Neuron (in vitro differentiated cells): ENCODE measurements around the gene DNTT.

Experiments
- H2AFZ ChIP-seq: one replicate; pipeline ENCODE4 v1.6.1; 2013; ENCODE audit warnings: low read depth, mild to moderate bottlenecking, inconsistent platforms, low read length, moderate library complexity
- H3K27me3 ChIP-seq: one replicate; pipeline ENCODE4 v1.6.1; 2013; ENCODE audit warnings: low read length; ENCODE audit not compliant: insufficient read depth
- H3K36me3 ChIP-seq: one replicate; pipeline ENCODE4 v1.6.1; 2013; ENCODE audit warnings: low read length; ENCODE audit not compliant: insufficient read depth
- H3K4me1 ChIP-seq: one replicate; pipeline ENCODE4 v1.6.1; 2013; ENCODE audit warnings: low read length; ENCODE audit not compliant: insufficient read depth
- H3K4me3 ChIP-seq: 2 replicates; pipeline ENCODE4 v1.5.1; 2013; ENCODE audit warnings: mild to moderate bottlenecking, low read length, moderate library complexity
- H3K9me3 ChIP-seq: one replicate; pipeline ENCODE4 v1.6.1; 2013; ENCODE audit warnings: low read length

The DNTT gene

DNA sequence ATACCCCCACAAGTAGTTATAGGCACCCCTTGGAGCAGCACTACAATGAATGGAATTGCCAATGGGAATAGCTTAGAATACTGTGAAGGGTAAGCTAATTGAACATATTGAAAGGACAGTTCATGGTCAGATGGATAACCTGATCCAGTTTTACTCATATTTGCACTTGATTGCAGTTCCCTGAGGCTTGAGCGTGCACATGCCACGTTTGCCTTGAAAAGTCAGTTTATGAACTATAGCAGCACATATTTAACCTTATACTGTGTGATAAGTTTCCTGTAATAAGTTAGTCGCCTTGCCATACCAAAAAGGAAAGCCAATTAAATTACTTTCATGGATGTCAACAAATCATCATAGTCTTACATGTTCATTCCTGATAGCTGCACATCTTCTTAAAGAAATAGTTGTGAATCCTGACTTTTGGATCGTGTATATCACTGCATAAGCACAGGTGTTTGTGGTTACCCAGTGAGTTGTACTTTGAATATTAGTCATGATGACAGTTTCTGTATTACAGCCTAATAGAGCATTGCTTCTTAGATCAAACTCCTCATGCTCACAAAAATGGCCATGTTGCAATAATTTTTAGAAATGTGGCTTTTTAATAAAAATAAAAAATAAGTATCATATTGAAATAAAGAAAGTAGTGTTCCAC lies 21.6 kb downstream of the DNTT start:
- Histone ChIP-seq H3K4me3 (no peak overlapping the region), H2AFZ (no peak overlapping the region), H3K9me3 (no peaks in the 10 kb centered on the region), H3K36me3 (no peaks in the 10 kb centered on the region), H3K4me1 (no peaks in the 10 kb centered on the region), H3K27me3 (peaks cover 18% of the 10 kb centered on the region)

DNA sequence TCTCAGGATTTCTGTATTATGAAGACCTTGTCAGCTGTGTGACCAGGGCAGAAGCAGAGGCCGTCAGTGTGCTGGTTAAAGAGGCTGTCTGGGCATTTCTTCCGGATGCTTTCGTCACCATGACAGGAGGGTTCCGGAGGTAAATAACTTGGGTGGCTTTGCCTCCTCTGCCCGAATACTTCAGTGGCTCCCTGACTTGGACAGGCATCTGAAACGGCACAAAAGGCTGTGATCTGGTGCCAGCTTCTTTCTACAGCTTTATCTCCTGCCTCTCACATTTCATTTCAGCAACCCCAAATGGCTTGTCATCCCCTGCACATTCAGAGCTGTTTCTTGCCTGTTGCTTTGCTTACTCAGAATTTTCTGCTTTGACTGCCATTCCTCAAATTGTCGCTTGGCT lies 23.2 kb downstream of the DNTT start:
- Histone ChIP-seq H3K36me3 (no peaks in the 10 kb centered on the region), H3K9me3 (no peaks in the 10 kb centered on the region), H2AFZ (no peak overlapping the region), H3K4me1 (no peaks in the 10 kb centered on the region), H3K27me3 (peaks cover 18% of the 10 kb centered on the region), H3K4me3 (no peak overlapping the region)

DNA sequence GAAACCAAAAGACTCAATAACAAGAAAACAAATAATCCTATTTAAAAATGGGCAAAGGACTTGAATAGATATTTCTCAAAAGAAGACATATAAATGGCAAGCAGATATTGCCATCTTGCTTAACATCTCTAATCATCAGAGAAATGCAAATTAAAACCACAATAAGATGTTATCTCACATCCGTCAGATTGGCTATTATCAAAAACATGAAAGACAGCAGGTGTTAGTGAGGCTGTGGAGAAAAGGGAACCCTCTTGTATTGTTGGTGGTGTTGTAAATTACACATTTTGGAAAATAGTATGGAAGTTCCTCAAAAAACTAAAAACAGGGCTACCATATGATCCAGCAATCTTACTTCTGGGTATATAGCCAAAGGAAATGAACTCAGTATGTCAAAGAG lies 28.9 kb downstream of the DNTT start:
- Histone ChIP-seq H2AFZ (no peak overlapping the region), H3K9me3 (no peaks in the 10 kb centered on the region), H3K4me3 (no peak overlapping the region), H3K4me1 (no peaks in the 10 kb centered on the region), H3K36me3 (no peaks in the 10 kb centered on the region), H3K27me3 (peaks cover 4% of the 10 kb centered on the region)

DNA sequence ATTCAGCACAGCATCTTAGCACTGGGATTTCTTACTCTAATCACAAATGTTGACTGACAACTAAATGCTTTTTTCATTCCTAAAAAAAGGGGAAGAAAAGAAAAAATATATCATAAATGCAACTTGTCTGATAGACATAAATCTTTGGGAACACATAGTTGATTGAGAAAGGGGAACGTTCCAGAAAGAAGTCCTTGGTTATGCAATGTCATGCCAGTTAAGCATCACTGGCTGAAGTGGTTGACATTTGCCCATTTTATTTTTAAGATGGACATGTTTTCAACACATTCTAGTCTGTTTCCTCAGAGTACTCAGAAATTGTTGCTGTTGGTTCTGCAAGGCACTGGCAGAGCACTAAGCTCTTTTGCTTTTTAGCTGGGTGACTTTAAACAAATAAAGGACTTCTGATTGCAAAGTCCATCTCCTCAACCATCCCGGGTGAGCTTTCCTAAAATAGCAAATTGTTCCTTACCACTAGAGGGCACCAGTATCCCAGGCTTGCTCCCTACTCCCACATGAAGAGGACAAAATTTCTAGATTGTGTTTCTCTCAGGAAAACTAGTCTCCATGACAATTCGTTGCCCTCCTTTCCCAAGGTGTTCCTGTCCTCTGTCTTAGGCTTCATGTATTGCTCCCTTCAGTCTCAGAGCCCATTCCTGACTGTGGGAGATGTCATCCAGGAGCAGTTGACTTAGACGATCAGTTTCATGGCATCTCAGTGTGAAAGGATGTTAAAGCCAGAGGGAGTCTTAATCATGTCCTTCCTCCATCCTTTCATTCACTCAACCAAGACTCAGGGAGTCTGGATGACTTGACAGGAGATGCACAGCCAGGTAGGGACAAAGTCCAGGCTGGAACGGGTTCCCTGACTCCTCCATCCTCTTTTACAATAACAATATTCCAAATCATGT lies 30.6 kb downstream of the DNTT start:
- H3K9me3 ChIP-seq = no peaks in the 10 kb centered on the region
- H3K27me3 ChIP-seq = peaks cover 8% of the 10 kb centered on the region
- no peak overlapping the region for H3K4me3 ChIP-seq
- H3K4me1 ChIP-seq = no peaks in the 10 kb centered on the region
- H2AFZ ChIP-seq = no peak overlapping the region
- H3K36me3 ChIP-seq = no peaks in the 10 kb centered on the region

DNA sequence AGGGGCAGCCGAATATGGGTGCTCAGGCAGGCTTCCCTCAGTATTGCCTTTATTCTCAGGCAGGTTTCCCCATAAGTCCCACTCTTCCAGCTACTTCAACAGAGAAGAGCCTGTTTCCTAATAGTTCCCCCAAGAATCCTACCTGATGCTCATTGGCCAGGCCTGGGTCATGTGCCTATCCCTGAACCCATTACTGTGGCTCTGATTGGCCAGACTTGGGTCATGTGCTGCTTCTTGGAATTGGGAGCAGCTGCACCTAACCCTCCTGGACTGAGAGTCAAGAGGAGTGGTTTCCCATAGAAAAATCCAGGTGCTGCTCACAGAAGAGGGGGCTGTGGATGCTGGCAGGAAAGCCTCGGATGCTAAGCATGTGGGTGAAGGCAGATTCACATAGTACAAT lies 32.9 kb downstream of the DNTT start:
- no peaks in the 10 kb centered on the region for H3K4me1 ChIP-seq
- no peaks in the 10 kb centered on the region for H3K36me3 ChIP-seq
- H2AFZ ChIP-seq = no peak overlapping the region
- H3K9me3 ChIP-seq = no peaks in the 10 kb centered on the region
- peaks cover 8% of the 10 kb centered on the region for H3K27me3 ChIP-seq
- H3K4me3 ChIP-seq = no peak overlapping the region

DNA sequence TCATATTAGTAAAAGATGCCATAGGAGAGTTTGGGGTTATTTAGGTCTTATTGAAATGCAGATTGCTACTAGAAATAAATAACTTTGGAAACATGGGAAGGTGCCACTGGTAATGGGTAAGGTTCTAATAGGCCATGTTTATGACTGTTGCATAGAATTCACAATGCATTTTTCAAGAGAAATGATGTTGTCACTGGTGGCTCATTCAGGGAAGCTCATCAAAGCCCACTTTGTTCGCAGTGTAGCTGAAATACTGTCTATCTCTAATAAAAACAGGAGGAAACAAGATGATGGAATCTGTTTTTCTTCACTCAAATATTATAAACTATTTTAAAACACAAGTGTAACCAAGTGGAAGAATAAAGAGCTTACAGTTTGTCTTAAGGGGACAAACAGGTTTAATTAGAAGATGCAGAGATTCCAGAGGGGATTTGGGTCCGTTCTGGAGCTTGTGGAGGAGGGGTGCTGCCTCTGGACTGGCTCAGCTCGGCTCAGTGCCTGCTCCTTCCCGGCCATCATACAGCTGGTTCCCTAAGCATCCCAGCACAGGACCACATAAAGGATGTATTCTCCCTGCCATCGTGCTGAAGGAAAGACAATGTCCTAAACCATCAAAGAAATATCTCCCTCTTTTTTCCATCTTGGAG lies 34.2 kb downstream of the DNTT start:
- Histone ChIP-seq H3K27me3 (peaks cover 8% of the 10 kb centered on the region), H3K36me3 (no peaks in the 10 kb centered on the region), H2AFZ (no peak overlapping the region), H3K4me3 (no peak overlapping the region), H3K9me3 (no peaks in the 10 kb centered on the region), H3K4me1 (no peaks in the 10 kb centered on the region)

DNA sequence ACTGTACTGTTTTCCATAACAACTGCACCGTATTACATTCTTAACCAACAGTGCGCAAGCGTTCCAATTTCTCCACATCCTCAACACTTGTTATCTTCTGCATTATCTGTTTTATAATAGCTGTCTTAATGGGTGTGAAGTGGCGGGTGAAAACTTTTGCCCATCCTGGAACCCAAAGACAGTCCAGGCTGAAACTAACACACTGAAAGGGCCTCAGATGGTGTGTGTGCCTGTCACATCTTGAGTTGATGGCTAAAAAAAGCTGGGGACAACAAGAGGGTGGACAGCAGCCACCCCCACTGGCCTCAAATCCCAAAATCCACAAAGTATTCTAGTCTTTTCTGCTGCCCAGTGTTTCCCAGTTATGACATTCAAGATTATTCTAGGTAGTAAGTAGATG lies 35.1 kb downstream of the DNTT start:
- Histone ChIP-seq H2AFZ (no peak overlapping the region), H3K36me3 (no peaks in the 10 kb centered on the region), H3K27me3 (peaks cover 4% of the 10 kb centered on the region), H3K4me1 (no peaks in the 10 kb centered on the region), H3K9me3 (no peaks in the 10 kb centered on the region), H3K4me3 (no peak overlapping the region)

DNA sequence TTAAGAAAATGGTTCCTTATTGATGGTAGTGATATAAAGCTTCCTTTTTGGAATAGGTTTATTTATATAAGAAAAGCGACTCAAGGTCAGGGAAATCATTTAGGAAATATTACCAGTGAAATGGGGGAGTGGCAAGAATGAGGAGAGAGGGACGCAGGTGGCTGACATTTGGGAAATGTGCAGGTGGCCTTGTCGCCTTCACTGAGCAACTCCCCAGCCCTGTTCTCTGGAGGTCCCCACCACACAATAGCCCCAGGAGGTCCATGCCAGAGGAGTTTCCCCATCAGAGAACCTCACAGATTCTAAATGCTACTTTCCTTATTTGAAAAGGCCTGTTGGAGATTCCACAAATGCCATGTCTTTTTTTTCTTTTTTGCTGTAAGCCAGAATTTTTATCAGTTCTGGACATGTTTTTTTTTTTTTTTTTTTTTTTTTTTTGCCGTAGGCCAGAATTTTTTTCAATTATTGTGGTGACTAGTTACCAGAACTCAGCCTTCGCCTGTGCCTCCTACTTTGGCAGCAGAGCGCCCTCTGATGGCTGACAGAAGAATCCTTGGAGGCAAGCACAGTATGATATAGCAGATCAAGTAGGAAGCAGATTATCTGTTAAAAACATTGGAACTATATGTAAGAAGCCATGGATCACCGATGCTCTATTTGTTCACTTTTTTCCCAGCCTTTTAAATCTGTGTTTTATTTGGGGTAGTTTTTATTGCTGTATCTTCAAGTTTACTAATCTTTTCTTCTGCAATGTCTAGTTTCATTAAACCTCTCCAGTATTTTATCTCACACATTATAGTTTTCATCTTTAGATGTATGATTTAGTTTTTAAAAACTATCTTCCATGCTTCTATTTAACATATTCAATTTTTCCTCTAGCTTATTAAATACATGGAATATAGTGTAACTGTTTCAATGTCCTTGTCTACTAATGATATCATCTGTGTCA lies 36.0 kb downstream of the DNTT start:
- Histone ChIP-seq H2AFZ (no peak overlapping the region), H3K27me3 (peaks cover 4% of the 10 kb centered on the region), H3K9me3 (no peaks in the 10 kb centered on the region), H3K4me3 (no peak overlapping the region), H3K4me1 (no peaks in the 10 kb centered on the region), H3K36me3 (no peaks in the 10 kb centered on the region)

DNA sequence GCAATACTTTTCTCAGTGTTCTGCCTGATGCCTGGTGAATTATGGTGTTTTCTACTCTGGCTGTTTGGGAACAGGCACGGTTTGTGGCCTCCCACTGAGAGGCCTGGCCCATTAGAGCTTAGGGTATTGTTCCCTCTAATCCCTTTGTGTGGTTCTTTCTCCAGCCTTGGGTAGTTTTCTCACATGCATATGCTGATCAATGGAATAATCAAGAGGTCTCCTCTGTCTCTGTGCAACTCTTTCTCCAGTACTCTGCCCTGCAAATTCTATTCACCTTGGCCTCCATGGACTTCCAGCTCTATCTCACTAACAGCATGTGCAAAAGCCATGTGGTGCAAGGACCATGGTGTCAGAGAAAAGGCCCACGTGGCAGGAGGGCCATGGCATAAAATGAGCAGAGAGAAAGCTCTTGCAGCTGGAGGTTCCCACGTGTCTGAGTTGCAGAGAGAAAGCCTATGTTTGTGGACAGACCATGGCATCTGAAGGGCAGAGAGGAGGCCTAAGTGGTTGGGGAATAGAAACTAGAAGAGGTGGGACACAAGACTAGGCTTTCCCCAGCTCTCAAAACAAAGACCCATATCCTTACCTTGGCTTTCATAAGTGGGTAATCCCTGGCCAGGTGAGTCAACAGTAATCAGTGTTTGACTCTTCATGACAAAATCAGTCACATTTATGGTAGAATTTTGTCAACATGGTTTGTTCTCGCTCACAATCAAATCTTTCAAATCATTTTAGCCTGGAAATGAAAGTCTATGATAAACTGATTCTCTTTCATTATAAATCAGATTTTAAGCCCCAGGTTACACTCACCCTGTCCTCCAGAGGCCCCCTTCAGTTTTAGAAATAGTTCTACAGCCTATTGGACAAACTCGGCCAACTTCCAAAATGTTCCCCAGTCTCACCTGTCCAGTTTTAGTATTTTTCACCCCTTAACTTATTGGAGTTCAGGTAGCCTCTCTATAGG lies 37.3 kb downstream of the DNTT start:
- Histone ChIP-seq H3K27me3 (peaks cover 4% of the 10 kb centered on the region), H2AFZ (no peak overlapping the region), H3K4me3 (no peak overlapping the region), H3K9me3 (peaks cover 3% of the 10 kb centered on the region), H3K36me3 (no peaks in the 10 kb centered on the region), H3K4me1 (no peaks in the 10 kb centered on the region)

DNA sequence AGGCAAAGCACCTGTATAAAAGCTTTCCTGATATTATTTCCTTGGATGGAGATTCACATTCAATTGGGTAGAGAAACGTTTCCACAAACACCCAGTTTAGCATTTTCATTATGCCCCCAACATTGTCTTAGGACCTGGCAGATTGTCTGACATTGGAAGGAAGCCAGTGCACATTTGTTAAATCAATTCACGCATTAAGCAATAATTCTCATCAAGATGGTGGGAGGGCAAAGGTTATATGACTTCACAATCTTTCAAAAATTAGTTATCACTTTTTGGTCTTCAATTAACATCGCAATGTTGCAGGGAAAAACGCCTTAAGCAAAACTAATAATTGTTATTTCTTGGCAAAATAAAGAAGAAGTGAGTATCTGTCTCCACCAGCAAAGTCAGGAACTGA lies 38.2 kb downstream of the DNTT start:
- H3K27me3 ChIP-seq = peaks cover 4% of the 10 kb centered on the region
- H3K4me3 ChIP-seq = no peak overlapping the region
- H3K4me1 ChIP-seq = no peaks in the 10 kb centered on the region
- H3K9me3 ChIP-seq = peaks cover 3% of the 10 kb centered on the region
- no peak overlapping the region for H2AFZ ChIP-seq
- H3K36me3 ChIP-seq = no peaks in the 10 kb centered on the region

DNA sequence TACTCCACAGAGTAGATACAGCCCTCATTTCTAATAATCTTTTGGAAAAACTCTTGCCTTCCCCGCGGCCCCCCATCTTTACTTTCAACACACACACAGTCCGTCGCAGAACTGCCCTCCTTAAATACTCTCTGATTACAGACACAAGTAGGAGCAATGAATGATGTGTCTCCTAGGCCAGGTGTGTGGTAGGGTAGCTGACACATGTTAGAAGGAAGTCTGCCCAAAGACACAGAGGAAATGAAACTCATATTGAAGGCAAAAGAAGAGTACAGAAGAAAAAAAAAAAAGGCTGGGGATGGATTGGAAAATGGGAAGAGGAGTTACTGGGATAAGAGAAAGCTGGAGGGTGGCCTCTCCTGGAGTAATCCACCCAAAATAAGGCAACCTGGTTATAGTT lies 39.9 kb downstream of the DNTT start:
- H3K9me3 ChIP-seq = peaks cover 3% of the 10 kb centered on the region
- no peak overlapping the region for H3K4me3 ChIP-seq
- H3K36me3 ChIP-seq = no peaks in the 10 kb centered on the region
- H3K27me3 ChIP-seq = no peaks in the 10 kb centered on the region
- no peak overlapping the region for H2AFZ ChIP-seq
- H3K4me1 ChIP-seq = no peaks in the 10 kb centered on the region

DNA sequence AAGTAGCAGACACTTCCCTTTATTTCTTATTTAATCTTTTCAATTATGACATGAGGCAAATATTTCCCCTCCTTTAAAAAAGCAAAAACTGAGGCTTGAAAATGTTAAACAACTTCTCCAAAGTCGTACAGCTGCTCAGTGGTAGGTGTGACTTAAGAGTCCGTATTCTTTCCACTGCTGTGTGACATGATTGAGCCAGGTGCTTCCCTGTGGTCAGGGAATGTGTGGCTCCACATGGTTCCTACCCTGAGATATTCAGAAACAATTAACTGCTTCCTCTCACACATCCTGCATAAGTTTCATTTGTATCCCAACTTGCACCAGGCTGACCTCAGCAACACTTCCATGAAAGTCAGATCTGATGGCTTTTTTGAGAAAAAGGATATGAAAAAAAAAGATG lies 41.0 kb downstream of the DNTT start:
- no peaks in the 10 kb centered on the region for H3K27me3 ChIP-seq
- no peaks in the 10 kb centered on the region for H3K36me3 ChIP-seq
- H2AFZ ChIP-seq = no peak overlapping the region
- no peak overlapping the region for H3K4me3 ChIP-seq
- peaks cover 3% of the 10 kb centered on the region for H3K9me3 ChIP-seq
- H3K4me1 ChIP-seq = no peaks in the 10 kb centered on the region
